Calu3 (cell line): ENCODE data around the gene SESTD1. TPM values are rescaled to one million over a fixed set of nuclear protein-coding genes. Genes with fewer than 3 reads are reported as not detected.
A peak's percentile ranks its signal among the peaks of the same experiment; 100 is the strongest.

Experiments
- BruUV-seq: library from RNA; stranded (reverse); fragments of 400-500 nt; replicated peaks from 2 replicates; lab custom pipeline; 2021; lab: Mats Ljungman, UMichigan
- CTCF ChIA-PET: fragments of 300-600 bp; sonication (Branson Sonifier 250); formaldehyde crosslinking; loops from one replicate; lab custom pipeline; 2022; ENCODE audit warnings: antibody characterized with exemption; lab: Charles Lee
- DNase-seq: peaks from one replicate; pipeline ENCODE4 v3.0.0; 2022
- H3K27ac Mint-ChIP-seq: one replicate; pipeline ENCODE4 v1.8.0; 2022; ENCODE audit warnings: mixed read lengths; ENCODE audit not compliant: unreplicated experiment
- H3K27me3 Mint-ChIP-seq: one replicate; pipeline ENCODE4 v1.8.0; 2022; ENCODE audit warnings: mixed read lengths; ENCODE audit not compliant: unreplicated experiment
- H3K36me3 Mint-ChIP-seq: one replicate; pipeline ENCODE4 v1.8.0; 2022; ENCODE audit warnings: mild to moderate bottlenecking, moderate library complexity, mixed read lengths; ENCODE audit not compliant: insufficient read depth, unreplicated experiment
- H3K4me1 Mint-ChIP-seq: one replicate; pipeline ENCODE4 v1.8.0; 2022; ENCODE audit warnings: mild to moderate bottlenecking, low read depth, mixed read lengths; ENCODE audit not compliant: unreplicated experiment
- H3K4me3 Mint-ChIP-seq: one replicate; pipeline ENCODE4 v1.8.0; 2022; ENCODE audit warnings: mild to moderate bottlenecking, low read depth, moderate library complexity, mixed read lengths; ENCODE audit not compliant: unreplicated experiment
- H3K9me3 Mint-ChIP-seq: one replicate; pipeline ENCODE4 v1.8.0; 2022; ENCODE audit warnings: low read depth, mixed read lengths; ENCODE audit not compliant: unreplicated experiment
- intact Hi-C: fragments of 100-400 bp; cut with micrococcal nuclease; formaldehyde crosslinking; loops from one replicate; pipeline ENCODE4 v1.10.0; 2022; ENCODE audit not compliant: unreplicated experiment
- total RNA-seq: library from RNA; stranded (reverse); gene quantifications from 2 replicates; pipeline ENCODE4 v1.2.3, GENCODE V29; 2022
- TF ChIP-seq, protein P1 (sequence below): fragments of 200-600 bp; IDR thresholded peaks from one replicate; pipeline ENCODE4 v1.8.0; 2022; ENCODE audit warnings: antibody characterized with exemption; ENCODE audit not compliant: unreplicated experiment

SESTD1 gene
- total RNA-seq, 1 experiment from 2014 or later: 145 TPM

DNA sequence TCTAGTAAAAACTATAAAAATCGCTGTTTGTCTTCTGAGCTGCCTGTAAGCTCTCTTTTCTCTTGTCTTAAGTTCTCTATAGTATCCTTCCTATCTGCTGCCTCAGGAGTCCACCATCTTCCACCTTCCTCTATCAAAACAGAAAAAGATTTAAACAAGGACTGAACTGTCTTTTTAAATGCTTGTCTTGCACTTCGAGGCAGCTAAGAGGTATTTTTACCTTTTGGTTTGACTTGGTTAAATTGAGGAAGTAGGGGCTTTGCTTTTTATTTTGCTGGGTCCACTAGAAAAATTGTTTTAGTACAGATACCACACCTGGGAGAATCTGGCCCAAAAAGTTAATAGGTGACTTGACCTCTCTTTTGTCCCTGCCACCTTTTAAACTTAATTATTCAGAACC, 12.2 kb downstream of the SESTD1 start:
- intact Hi-C loops: no loop called here
- Mint-ChIP-seq H3K36me3 (peaks cover 14% of the 10 kb centered on the region), H3K27me3 (no peaks in the 10 kb centered on the region), H3K4me1 (peaks cover 78% of the 10 kb centered on the region), H3K4me3 (peak overlapping the region; percentile 38), H3K27ac (peak overlapping the region; percentile 32), H3K9me3 (no peaks in the 10 kb centered on the region)
- TF ChIP-seq, protein P1, sequence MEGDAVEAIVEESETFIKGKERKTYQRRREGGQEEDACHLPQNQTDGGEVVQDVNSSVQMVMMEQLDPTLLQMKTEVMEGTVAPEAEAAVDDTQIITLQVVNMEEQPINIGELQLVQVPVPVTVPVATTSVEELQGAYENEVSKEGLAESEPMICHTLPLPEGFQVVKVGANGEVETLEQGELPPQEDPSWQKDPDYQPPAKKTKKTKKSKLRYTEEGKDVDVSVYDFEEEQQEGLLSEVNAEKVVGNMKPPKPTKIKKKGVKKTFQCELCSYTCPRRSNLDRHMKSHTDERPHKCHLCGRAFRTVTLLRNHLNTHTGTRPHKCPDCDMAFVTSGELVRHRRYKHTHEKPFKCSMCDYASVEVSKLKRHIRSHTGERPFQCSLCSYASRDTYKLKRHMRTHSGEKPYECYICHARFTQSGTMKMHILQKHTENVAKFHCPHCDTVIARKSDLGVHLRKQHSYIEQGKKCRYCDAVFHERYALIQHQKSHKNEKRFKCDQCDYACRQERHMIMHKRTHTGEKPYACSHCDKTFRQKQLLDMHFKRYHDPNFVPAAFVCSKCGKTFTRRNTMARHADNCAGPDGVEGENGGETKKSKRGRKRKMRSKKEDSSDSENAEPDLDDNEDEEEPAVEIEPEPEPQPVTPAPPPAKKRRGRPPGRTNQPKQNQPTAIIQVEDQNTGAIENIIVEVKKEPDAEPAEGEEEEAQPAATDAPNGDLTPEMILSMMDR: no peak
- no TSS peak for BruUV-seq
- DNase-seq: no peak
- CTCF ChIA-PET: interaction anchor here (0.7 to 1.3 kb wide), 2 partner anchors 10 to 163 kb away, joined by 3 to 7 read pairs; no protein-coding TSS in a partner anchor

DNA sequence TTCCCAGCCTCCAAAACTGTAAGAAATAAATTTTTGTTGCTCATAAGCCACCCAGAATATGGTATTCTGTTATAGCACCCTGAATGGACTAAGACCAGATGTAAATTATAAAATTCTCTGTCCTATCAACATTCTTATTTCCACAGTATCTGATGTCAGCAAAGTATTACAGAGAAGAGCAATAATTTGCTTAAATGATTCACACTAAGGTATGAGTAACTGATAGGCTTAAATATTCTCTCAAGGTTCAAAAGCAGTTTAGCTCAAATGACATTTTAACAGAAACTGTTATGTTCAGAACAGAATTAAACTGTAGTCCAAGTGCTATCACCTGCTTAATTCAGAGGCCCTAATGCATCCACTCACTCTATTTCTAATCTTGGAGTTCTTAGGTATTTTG, 12.8 kb downstream of the SESTD1 start:
- Mint-ChIP-seq H3K36me3 (peaks cover 14% of the 10 kb centered on the region), H3K4me1 (peaks cover 76% of the 10 kb centered on the region), H3K9me3 (no peaks in the 10 kb centered on the region), H3K4me3 (peak overlapping the region; percentile 38), H3K27me3 (no peaks in the 10 kb centered on the region), H3K27ac (peak overlapping the region; percentile 32)
- no peak for DNase-seq
- CTCF ChIA-PET: interaction anchor here (0.7 to 1.3 kb wide), 2 partner anchors 11 to 164 kb away, joined by 3 to 7 read pairs; no protein-coding TSS in a partner anchor
- TF ChIP-seq, protein P1: no peak
- no TSS peak for BruUV-seq
- intact Hi-C loops: no loop called here

DNA sequence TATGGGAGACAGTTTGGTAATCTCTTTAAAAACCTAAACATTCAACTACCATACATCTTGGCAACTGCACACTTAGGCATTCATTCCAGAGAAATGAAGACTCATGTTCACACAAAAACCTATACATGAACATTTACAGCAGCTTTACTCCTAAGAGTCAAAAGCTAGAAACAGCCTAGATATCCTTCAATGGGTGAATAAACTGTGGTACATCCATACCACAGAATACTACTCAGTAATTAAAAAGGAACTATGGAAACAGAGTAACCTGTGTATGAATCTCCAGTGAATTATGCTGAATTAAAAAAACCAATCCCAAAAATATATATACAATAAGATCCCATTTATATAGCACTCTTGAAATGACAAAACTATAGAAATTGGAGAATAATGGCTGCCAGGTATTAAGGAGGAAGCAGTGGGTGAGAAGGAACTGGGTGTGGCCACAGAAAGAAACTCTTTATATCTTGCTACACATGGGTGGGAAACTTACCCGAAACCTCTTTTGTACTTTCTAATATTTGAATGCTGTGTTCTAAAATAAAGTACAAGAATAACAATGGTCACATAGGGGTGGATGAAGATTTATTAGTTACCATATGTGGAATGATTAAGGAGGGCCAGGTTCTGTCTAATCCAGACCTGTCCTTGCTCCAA, 13.7 kb downstream of the SESTD1 start:
- H3K36me3 Mint-ChIP-seq: peaks cover 11% of the 10 kb centered on the region
- CTCF ChIA-PET: no interaction called here
- intact Hi-C loops: no loop called here
- no peaks in the 10 kb centered on the region for H3K9me3 Mint-ChIP-seq
- H3K4me3 Mint-ChIP-seq: no peak overlapping the region
- no peaks in the 10 kb centered on the region for H3K27me3 Mint-ChIP-seq
- no peak overlapping the region for H3K27ac Mint-ChIP-seq
- no TSS peak for BruUV-seq
- no peak for DNase-seq
- TF ChIP-seq, protein P1: no peak
- H3K4me1 Mint-ChIP-seq: peaks cover 80% of the 10 kb centered on the region

DNA sequence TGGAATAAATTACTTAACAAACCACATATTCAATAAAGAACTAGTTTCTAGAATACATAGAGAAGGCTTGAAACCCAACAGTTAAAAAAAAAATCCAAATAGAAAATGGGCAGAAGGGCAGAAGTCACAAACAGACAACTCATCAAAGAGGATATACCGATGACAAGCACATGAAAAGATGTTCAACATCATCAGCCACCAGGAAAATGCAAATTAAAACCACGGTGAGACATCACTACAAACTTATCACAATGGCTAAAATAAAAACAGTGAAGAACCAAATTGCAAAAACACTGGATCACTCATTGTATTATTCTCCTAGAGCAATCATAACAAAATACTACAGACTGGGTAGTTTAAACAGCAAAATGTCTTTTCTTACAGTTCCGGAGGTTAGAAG, 14.5 kb downstream of the SESTD1 start:
- no TSS peak for BruUV-seq
- peaks cover 9% of the 10 kb centered on the region for H3K36me3 Mint-ChIP-seq
- no peaks in the 10 kb centered on the region for H3K9me3 Mint-ChIP-seq
- TF ChIP-seq, protein P1: no peak
- peak overlapping the region; percentile 46 for H3K27ac Mint-ChIP-seq
- CTCF ChIA-PET: no interaction called here
- no peaks in the 10 kb centered on the region for H3K27me3 Mint-ChIP-seq
- intact Hi-C loops: no loop called here
- no peak for DNase-seq
- no peak overlapping the region for H3K4me3 Mint-ChIP-seq
- H3K4me1 Mint-ChIP-seq: peaks cover 72% of the 10 kb centered on the region
